ENCODE measurements around the gene SPG11. TPM values are rescaled to one million over a fixed set of nuclear protein-coding genes. Genes with fewer than 3 reads are reported as not detected.

SPG11 gene
- total and polyA plus RNA-seq, 10 of the 15 experiments (the other 5 are each of a cell fraction or from before 2014, with no cell fraction given) = 22.1 to 85.1 (median 47.2) TPM

DNA sequence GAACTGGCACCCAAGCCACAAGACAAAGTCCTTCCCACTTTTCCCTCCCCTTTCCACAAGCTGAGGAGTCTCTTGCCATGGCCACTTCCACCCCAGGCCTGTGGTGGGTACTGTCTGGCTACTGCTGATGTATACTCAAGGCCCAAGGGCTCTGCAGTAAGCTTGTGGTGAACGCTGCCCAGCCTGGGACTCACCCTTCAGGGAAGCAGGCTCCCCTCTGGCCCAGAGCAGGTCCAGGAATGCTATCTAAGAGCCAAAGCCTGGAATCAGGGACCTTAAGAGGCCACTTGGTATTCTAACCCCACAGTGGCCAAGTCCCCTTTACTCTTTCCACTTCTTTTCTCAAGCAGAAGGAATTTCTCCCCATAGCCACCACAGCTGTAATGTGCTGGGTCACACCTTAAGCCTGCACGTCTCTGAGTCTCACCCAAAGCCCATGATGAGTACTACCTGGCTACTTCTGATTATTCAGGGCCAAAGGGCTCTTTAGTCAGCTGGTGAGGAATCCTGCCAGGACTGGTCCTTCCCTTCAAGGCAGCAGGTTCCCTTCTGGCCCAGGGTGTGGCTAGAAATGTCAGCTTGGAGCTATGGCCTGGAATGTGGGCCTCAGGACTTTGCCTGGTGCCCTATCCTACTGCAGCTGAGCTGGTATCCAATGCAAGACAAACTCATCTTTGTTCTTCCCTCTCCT is 43.6 kb upstream of the SPG11 start (continued):
- TF ChIP-seq IKZF1 (conservative IDR thresholded peaks at IDR 0.05) = no peak
- no peak for TF ChIP-seq TCF3 (IDR thresholded peaks at IDR 0.05; ENCODE audit: borderline replicate concordance, insufficient read depth, low read depth, low read length)
- no peak for TF ChIP-seq CHD4 (IDR thresholded peaks at IDR 0.05)

DNA sequence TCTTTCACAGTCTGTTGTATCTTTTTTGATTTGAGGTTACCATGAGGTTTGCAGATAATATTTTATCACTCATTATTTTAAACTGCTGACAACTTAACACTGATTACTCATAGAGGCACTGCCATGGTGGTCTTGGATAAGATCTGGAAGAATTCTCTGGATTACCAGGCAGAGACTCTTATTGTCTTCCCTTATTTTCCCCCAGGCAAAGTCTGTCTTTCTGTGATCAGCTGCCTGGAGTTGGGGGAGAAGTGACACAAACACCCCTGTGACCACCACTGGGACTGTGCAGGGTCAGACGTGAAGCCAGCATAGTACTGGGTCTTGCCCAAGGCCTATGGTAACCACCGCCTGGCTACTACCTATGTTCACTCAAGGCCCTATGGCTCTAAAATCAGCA is 42.9 kb upstream of the SPG11 start:
- 96% methylated on average over 2 of the region's 2 CpGs for WGBS (ENCODE audit: insufficient coverage, insufficient replicate concordance, low lambda C conversion rate, missing lambda C conversion rate)
- Histone ChIP-seq H3K36me3 (ENCODE audit: control insufficient read depth in 2 of 2, insufficient read depth in 2 of 2, low read length in 1 of 2) (peaks cover 0 to 2% of the 10 kb centered on the region in 2 experiments; a peak in 1 of 4 replicates), H3K4me2 (ENCODE audit: control insufficient read depth, insufficient read depth) (no peak overlapping the region), H3K27me3 (replicated peaks in 1 of 2; ENCODE audit: control insufficient read depth in 2 of 2, insufficient read depth in 2 of 2, low read length in 1 of 2) (no peaks in the 10 kb centered on the region), H3K4me1 (ENCODE audit: control insufficient read depth, insufficient read depth, low read length) (no peaks in the 10 kb centered on the region), H3K27ac (ENCODE audit: control insufficient read depth, insufficient read depth) (no peak overlapping the region), H3K79me2 (ENCODE audit: control insufficient read depth, insufficient read depth, low read length) (peaks cover 27% of the 10 kb centered on the region), H3K4me3 (no peak overlapping the region), H3K9me3 (replicated peaks; ENCODE audit: control insufficient read depth, insufficient read depth, low read length) (peaks cover 5% of the 10 kb centered on the region; the same call in 1 of the 3 replicates), H4K20me1 (ENCODE audit: control insufficient read depth, insufficient read depth) (no peaks in the 10 kb centered on the region), H3K9ac (ENCODE audit: control insufficient read depth, insufficient read depth, low read length) (no peak overlapping the region), H2AFZ (ENCODE audit: control insufficient read depth, low read depth, low read length) (no peak overlapping the region)
- no TSS peak for BruUV-seq (replicated peaks)
- intact Hi-C loops (cut with micrococcal nuclease; ENCODE audit: unreplicated experiment) = no loop called here
- ChIA-PET SMC1A (ENCODE audit: uncharacterized antibody, unreplicated experiment) (interaction anchor here (1.2 to 19.0 kb wide), 4 partner anchors 23 to 41 kb away, joined by 3 to 637 read pairs (median 63); partner anchors contain the start of genes SPG11 and TRIM69), POLR2A (interaction anchor here (2.0 to 24.8 kb wide), 2 partner anchors 9 to 26 kb away, joined by 6 to 718 read pairs; partner anchors contain the start of gene TRIM69), CTCF (interaction anchor here (1.1 to 14.3 kb wide), 5 partner anchors 15 to 42 kb away, joined by 3 to 278 read pairs (median 4); partner anchors contain the start of genes SPG11 and TRIM69), RAD21 (ENCODE audit: unreplicated experiment) (interaction anchor here (1.0 to 18.4 kb wide), 3 partner anchors 23 to 40 kb away, joined by 3 to 653 read pairs (median 231); partner anchors contain the start of genes SPG11 and TRIM69)
- no peak for TF ChIP-seq EP300 (IDR thresholded peaks at IDR 0.05; ENCODE audit: borderline replicate concordance in 1 of 2, control insufficient read depth in 1 of 2, low read depth in 2 of 2, low read length in 2 of 2)
- TF ChIP-seq EZH2 (IDR thresholded peaks at IDR 0.05; ENCODE audit: borderline replicate concordance, control insufficient read depth, low read depth, low read length) = no peak
- TF ChIP-seq ZNF217 (IDR thresholded peaks at IDR 0.05) = no peak
- in situ Hi-C loops (cut with MboI) = no loop called here
- ATAC-seq = no peak
- no peak for FAIRE-seq
- no peak for DNase-seq (ENCODE audit: low read depth, low spot score)
